Mucosa of rectum (tissue), 2 donors: ENCODE measurements around the gene PTPRJ.
"Not testable (repeated sequence)": the region's sequence is repeated elsewhere in the genome, so short reads cannot be mapped to it uniquely, and the experiment has no call there.

Source experiments
- H3K27ac ChIP-seq, 2 donors: one replicate each; pipeline ENCODE4 v1.7.0; 2013; ENCODE audit warnings: inconsistent platforms in 2 of 2, low read depth in 2 of 2, low read length in 2 of 2
- H3K27me3 ChIP-seq, 2 donors: one replicate each; pipeline ENCODE4 v1.7.0; 2013; ENCODE audit warnings: low read length in 2 of 2; ENCODE audit not compliant: control insufficient read depth in 2 of 2, insufficient read depth in 2 of 2
- H3K36me3 ChIP-seq, 2 donors: one replicate each; pipeline ENCODE4 v1.7.0; 2013; ENCODE audit warnings: low read length in 2 of 2; ENCODE audit not compliant: control insufficient read depth in 2 of 2, insufficient read depth in 2 of 2
- H3K4me1 ChIP-seq, 2 donors: one replicate each; pipeline ENCODE4 v1.7.0; 2013; ENCODE audit warnings: low read length in 2 of 2, mild to moderate bottlenecking in 1 of 2; ENCODE audit not compliant: control insufficient read depth in 2 of 2, insufficient read depth in 2 of 2
- H3K4me3 ChIP-seq, 2 donors: one replicate each; pipeline ENCODE4 v1.7.0; 2013; ENCODE audit warnings: low read length in 2 of 2
- H3K9ac ChIP-seq, 2 donors: one replicate each; pipeline ENCODE4 v1.7.0; 2013; ENCODE audit warnings: low read length in 2 of 2, low read depth in 1 of 2, mild to moderate bottlenecking in 1 of 2
- H3K9me3 ChIP-seq, 2 donors: one replicate each; pipeline ENCODE4 v1.7.0; 2013; ENCODE audit warnings: low read length in 2 of 2; ENCODE audit not compliant: control insufficient read depth in 2 of 2
- donor health status: healthy.
- donor health status: Normal muscosa, but diverticular disease.

The PTPRJ gene

DNA sequence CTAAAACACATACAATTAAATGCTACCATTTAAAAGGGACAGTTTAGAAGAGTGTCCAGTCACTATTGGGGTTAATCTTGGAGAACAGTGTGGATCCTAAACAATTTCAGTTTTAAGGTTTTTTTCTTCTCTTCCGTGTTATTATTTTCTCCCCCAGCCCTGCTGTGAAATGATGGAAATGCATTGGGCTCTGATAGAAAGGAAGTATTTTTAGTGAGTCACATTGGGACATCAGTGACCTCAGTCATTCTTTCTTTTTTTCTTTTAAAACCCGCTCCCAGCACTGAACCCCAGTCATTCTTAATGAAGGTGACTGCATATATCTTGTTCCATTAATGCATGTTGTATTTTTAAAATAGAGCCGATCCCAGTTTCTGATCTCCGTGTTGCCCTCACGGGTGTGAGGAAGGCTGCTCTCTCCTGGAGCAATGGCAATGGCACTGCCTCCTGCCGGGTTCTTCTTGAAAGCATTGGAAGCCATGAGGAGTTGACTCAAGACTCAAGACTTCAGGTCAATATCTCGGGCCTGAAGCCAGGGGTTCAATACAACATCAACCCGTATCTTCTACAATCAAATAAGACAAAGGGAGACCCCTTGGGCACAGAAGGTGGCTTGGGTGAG, 143.0 kb downstream of the PTPRJ start:
- Histone ChIP-seq H3K27me3 (no peaks in the 10 kb centered on the region), H3K9me3 (no peaks in the 10 kb centered on the region), H3K4me1 (no peaks in the 10 kb centered on the region), H3K36me3 (peaks cover 30 to 39% of the 10 kb centered on the region in 2 donors), H3K27ac (no peak overlapping the region), H3K9ac (no peak overlapping the region), H3K4me3 (no peak overlapping the region)

DNA sequence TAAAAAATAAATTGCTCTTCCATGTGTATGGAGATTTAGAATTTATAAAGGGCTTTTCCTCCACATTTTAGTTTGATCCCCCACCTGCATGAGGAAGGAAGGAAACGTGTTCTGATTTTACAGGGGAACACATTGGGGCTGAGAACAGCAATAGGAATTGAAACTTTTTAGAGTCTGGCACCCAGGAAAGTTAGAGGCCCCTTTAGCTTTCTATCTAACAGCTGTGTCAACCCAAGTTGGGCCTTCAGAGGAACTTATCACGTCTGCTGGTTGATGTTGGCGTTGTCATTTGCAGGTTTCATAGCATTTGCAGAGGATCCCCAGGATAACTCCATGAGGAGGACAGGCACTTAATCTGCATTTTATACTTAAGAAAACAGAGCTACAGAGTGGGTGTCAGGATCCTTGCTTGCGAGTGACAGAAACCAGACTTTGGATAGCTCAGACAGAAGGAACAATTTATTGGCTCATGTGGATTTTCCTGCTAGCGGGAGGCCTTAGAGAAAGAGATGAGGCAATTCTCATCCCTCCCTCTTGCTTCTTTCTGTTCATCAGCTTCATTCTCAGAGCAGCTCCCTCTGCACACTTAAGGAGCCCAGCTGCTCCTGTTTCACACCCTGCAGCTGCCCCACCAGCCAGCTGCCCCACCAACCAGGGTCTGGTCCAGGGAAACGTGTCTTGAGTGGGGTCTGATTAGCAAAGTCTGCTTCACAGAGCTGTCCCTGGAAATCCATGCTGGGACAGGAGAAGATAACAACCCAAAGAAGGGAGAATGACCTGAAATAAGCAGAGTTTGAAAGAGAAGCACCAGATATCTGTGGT, 143.8 kb downstream of the PTPRJ start:
- H3K4me3 ChIP-seq: no peak overlapping the region
- no peak overlapping the region for H3K27ac ChIP-seq
- H3K9ac ChIP-seq: no peak overlapping the region
- H3K9me3 ChIP-seq: no peaks in the 10 kb centered on the region
- H3K27me3 ChIP-seq: no peaks in the 10 kb centered on the region
- no peaks in the 10 kb centered on the region for H3K4me1 ChIP-seq
- H3K36me3 ChIP-seq: peaks cover 30 to 46% of the 10 kb centered on the region in 2 donors

DNA sequence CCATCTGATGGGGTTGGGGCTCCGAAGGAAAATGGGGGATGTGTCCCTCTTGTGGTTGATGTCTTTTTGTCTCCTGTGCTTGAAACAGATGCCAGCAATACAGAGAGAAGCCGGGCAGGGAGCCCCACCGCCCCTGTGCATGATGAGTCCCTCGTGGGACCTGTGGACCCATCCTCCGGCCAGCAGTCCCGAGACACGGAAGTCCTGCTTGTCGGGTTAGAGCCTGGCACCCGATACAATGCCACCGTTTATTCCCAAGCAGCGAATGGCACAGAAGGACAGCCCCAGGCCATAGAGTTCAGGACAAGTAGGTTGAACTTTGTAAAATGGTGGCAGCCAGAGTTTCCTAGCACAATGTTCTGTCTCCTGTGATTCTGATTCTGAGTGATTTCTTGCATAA, 144.5 kb downstream of the PTPRJ start:
- no peak overlapping the region for H3K9ac ChIP-seq
- H3K4me1 ChIP-seq: no peaks in the 10 kb centered on the region
- no peaks in the 10 kb centered on the region for H3K9me3 ChIP-seq
- peaks cover 30 to 53% of the 10 kb centered on the region in 2 donors for H3K36me3 ChIP-seq
- H3K27me3 ChIP-seq: no peaks in the 10 kb centered on the region
- H3K4me3 ChIP-seq: no peak overlapping the region
- no peak overlapping the region for H3K27ac ChIP-seq

DNA sequence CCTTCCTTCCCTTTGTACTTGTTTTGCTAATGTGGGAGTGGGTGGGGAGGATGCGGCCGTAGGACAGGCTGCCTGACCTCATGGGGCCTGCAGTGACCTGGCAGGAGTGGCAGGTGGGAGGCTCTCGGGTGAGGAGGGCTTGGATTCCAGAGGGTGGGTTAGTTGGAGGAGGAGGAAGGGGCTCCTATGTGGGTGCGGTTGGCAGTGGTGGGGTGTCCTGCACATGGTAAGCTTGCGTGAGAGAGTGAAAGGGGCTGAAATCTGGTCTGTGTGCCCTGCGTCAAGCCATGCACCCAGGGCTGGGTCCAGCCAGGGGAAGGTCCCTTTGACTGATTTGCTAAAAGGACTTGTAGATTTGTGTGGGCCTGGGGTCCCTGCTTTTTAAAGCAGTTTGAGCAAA, 145.5 kb downstream of the PTPRJ start:
- H3K36me3 ChIP-seq: peaks cover 31 to 59% of the 10 kb centered on the region in 2 donors
- no peak overlapping the region for H3K27ac ChIP-seq
- H3K9ac ChIP-seq: no peak overlapping the region
- no peaks in the 10 kb centered on the region for H3K9me3 ChIP-seq
- no peaks in the 10 kb centered on the region for H3K27me3 ChIP-seq
- no peak overlapping the region for H3K4me3 ChIP-seq
- no peaks in the 10 kb centered on the region for H3K4me1 ChIP-seq

DNA sequence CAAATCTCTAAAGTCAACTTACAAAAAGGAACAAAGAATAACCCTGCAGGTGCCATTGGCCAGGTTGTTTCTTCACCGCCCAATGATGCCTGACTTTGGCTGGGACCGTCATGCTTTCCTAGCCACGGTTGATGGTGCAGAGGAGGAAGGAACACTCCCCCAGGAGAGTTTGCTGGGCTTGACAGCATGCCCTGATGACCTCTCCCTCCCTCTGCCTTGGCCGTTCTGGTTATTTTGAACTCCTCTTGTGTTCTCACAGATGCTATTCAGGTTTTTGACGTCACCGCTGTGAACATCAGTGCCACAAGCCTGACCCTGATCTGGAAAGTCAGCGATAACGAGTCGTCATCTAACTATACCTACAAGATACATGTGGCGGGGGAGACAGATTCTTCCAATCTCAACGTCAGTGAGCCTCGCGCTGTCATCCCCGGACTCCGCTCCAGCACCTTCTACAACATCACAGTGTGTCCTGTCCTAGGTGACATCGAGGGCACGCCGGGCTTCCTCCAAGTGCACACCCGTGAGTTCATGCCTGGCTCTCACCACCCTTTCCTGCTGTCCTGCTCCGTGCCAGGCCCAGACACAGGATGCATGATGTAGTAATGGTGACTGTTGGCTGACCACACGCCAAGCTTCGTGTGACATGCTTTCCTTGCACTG, 147.3 kb downstream of the PTPRJ start:
- Histone ChIP-seq H3K4me1 (no peaks in the 10 kb centered on the region), H3K9ac (no peak overlapping the region), H3K27me3 (no peaks in the 10 kb centered on the region), H3K9me3 (no peaks in the 10 kb centered on the region), H3K27ac (no peak overlapping the region), H3K36me3 (peaks cover 32 to 59% of the 10 kb centered on the region in 2 donors), H3K4me3 (no peak overlapping the region)

DNA sequence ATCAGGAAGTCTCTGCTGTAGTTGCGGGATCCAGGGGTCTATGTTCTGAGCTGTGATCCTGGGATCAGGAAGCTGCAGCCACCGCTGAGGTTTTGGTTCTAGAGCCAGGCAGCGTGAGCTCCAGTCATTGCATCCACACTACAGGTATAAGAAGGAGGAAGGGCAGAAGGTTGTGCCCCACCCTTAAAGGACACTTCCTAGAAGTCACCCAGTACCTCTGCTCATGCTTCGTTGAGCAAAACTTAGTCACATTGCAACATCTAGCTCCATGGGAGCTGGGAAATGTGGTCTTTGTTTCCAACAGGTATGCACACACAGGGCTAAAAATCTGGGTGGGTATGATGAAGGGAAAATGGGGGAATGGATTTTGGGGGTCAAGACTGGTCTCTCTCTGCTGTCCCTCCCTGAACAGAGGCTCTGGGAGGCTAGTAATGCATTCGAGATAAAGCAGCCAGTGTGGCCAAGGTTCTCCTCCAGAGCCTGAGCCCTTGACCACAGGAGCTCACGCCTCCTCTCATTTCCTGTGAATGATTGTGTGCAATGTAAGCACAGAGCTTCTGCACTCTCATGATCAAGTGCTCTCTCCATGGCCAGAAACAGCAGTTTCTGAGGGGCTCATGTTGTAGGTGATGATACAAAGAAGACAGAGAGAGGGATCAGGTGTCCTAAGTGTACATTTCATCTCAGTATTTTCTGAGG, 149.5 kb downstream of the PTPRJ start:
- no peaks in the 10 kb centered on the region for H3K4me1 ChIP-seq
- H3K27ac ChIP-seq: no peak overlapping the region
- H3K4me3 ChIP-seq: no peak overlapping the region
- H3K9me3 ChIP-seq: no peaks in the 10 kb centered on the region
- no peaks in the 10 kb centered on the region for H3K27me3 ChIP-seq
- peaks cover 24 to 48% of the 10 kb centered on the region in 2 donors for H3K36me3 ChIP-seq
- no peak overlapping the region for H3K9ac ChIP-seq

DNA sequence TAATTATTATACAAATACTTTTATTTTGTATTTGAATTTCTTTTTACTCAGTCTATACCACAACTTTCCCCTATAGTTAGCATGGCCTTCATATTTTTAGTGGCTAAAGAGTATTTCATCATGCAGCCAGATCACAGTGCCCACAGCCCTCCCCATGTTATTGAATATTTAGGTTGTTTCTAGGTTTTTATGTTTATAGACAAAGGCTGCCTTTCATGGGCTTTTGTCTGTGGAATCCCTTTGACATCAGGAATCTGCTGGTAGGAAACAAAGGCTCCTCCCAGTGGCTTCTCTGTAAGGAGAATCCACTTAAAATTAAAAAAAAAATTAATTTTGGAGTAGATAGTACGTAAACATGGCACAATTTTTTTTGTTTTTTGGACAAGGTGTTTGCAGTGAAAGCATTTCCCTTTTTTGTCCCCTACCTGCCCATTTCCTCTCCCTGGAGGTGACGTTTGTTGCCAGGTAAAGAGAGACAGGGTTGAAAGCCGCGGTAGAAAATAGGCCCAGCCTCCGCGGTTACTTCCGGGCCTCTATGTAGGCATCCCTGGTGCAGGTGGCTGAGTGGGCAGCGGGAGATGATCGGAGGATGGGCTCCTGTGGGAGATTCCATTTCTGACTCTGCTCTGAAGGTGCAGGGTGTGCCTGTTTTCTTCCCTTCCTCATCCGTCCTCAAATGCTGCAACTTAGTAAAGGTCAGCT, 154.0 kb downstream of the PTPRJ start:
- Histone ChIP-seq H3K4me3 (no peak overlapping the region), H3K27ac (no peak overlapping the region), H3K36me3 (peaks cover 13 to 23% of the 10 kb centered on the region in 2 donors), H3K27me3 (no peaks in the 10 kb centered on the region), H3K4me1 (peaks cover 6 to 11% of the 10 kb centered on the region in 2 donors), H3K9me3 (no peaks in the 10 kb centered on the region), H3K9ac (no peak overlapping the region)

DNA sequence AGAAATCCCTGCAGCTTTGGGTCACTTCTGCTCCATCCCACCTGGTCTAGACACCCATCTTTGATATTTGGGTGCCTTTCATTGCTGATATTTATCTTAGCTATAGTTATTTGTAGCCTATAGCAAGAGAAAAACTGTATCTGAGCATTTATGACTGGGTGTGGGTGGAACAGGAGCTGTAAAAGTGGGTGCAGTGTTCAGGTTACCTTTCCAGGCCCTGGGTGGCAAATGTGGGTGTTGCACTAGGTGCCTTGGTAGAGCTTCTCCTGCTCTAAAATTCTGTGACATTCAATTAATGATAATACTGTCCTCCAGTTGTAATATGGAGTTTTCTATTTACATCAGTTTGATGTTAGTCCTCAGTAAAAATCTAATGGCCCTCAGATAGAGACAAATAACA, 157.9 kb downstream of the PTPRJ start:
- no peak overlapping the region for H3K4me3 ChIP-seq
- H3K27ac ChIP-seq: no peak overlapping the region

DNA sequence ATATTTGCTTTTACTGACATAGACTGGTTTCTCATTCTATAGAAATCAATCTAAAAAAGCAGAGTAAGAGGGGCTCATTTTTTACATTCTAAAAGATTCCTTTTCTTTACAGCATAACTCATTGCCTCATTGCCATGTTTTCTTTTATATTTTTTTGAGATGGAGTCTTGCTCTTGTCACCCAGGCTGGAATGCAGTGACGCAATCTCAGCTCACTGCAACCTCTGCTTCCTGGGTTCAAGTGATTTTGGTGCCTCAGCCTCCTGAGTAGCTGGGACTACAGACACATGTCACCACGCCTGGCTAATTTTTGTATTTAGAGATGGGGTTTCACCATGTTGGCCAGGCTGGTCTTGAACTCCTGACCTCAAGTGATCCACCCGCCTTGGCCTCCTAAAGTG, 159.5 kb downstream of the PTPRJ start:
- H3K9ac ChIP-seq, H3K27ac ChIP-seq, H3K27me3 ChIP-seq, H3K9me3 ChIP-seq, H3K4me3 ChIP-seq: not testable (repeated sequence)
- Histone ChIP-seq H3K36me3 (peaks cover 24 to 41% of the 10 kb centered on the region in 2 donors), H3K4me1 (peaks cover 6 to 15% of the 10 kb centered on the region in 2 donors)

More for the DNA sequence above, 157.9 kb downstream of the PTPRJ start:
- Histone ChIP-seq H3K36me3 (peaks cover 21 to 30% of the 10 kb centered on the region in 2 donors), H3K4me1 (peaks cover 6 to 15% of the 10 kb centered on the region in 2 donors), H3K9me3 (no peaks in the 10 kb centered on the region), H3K27me3 (no peaks in the 10 kb centered on the region), H3K9ac (no peak overlapping the region)
